GM18526 (cell line): ENCODE data around the gene MTFR1L.

Experiments
- POLR2A ChIP-seq: IDR thresholded peaks from 3 replicates; pipeline ENCODE4 v1.6.1; 2011; ENCODE audit not compliant: insufficient read length; ENCODE audit errors: extremely low read depth

The MTFR1L gene

DNA sequence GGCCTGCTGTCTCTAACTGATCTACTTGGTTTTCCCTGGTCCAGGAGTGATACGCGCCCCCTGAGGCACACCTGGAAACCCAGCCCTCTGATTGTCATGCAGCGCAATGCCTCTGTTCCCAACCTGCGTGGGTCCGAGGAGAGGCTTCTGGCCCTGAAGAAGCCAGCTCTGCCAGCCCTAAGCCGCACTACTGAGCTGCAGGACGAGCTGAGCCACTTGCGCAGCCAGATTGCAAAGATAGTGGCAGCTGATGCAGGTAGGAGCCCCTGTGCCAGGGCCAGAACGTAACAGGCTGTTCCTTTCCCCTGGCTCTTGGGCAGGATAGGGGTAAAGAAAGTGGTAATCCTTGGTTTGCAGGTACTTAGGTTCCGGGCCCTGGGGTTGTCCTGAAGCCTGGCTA, 6.8 kb downstream of the MTFR1L start:
- no peak for TF ChIP-seq POLR2A

DNA sequence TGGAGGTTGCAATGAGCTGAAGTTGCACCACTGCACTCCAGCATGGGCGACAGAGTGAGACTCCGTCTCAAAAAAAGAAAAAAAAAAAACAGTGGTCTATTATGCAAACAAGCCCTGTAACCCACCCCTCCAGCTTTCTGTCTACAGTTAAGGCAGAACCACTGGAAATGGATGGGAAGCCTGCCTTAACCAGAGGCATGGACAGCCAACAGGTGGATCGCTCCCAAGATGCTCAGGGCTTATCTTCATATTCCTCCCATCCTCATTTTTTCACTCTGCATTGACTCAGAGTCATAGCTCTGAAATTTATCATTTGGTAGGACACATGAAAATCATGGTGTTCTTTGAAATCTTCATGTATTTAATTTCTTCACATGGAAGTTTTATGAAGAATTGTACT, 8.7 kb downstream of the MTFR1L start:
- no peak for TF ChIP-seq POLR2A

DNA sequence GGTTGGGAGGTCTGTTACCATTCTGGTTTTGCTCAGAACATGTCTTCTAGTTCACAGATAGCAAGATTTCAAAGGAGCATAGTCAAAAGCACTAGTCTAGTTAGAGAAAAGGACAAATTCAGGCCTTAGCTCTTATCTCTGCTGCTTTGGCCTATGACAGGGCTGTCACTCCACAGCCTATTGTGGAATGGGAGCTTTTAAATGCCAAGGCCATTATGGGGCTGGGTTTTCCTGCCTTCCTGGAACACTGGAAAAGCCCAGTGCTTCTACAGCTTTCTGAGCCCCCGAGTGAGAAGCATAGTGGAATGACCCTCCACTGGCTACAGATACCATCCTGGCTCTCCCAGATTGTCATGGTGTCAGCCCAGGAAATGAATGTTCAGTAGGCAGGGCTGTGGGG, 9.3 kb downstream of the MTFR1L start:
- TF ChIP-seq POLR2A: no peak

DNA sequence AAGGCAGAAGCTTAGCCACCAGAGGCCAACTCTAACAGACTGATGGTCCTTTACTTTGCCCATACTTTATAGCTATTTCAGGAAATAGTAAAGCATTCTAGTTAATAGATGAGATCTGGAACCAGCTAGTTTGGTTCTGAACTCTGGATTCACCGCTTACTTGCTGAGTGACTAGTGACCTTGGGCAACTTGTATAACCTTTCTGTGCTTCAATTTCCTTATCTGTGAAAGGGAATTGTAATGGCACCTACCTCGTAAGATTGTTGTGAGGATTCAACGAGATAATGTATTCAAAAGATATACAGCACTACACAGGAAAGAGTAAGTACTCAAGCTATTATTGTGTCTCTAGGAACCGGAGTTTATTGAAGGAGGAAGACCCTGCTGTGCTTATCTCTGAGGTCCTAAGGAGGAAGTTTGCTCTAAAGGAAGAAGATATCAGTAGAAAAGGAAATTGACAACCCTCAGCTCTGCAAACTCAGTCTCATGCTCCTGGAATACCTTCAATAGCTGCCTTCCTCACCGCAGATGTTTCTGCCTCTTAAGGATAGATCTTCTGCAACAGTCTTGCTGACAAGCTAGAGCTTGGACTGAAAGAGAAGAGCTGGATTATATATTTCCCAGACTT, 11.9 kb downstream of the MTFR1L start:
- TF ChIP-seq POLR2A: no peak

DNA sequence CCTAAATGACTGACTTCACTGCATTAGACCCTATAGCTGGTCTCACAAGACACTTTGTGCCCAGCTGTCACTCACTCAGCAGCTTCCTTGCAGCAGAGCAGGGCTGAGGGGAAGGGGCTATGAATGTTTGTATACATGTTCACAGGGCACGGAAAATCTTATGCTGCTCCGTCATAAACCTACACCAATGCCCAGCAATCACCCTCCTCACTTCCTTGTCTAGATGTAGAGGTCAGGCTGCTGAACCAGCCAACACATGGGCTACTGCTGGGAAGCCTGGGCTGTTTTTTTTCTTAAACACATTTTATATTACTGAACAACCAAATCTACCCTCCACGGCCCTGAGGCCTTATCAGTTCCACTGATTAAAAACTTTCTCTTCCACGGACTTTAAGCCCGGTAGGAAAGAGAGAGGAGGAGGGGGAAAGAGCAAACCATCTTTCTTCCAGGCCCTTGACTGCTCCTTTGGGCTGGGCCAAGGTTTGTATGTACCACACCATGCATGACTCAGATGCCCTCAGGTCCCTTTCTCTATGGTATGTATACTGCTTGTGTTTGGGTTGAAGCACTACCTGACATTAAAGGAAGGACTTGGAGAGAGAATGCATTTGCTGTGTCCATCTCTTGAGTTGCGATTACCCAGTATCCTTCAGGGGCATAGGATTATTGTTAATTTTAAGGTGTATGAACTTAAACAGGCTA, 12.7 kb downstream of the MTFR1L start:
- TF ChIP-seq POLR2A: no peak

DNA sequence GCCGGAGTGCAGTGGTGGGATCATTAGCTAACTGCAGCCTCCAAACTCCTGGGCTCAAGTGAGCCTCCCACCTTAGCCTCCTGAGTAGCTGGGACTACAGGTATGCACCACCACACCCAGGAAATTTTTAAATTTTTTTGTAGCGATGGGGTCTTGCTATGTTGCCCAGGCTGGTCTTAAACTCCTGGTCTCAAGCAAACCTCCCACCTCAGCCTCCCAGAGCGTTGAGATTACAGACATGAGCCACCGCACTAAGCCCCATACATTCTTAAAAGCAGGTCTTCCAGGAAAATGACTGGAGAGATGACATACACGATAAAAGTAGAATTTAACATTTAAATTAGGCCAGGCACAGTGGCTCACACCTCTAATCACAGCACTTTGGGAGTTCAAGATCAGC, 13.4 kb downstream of the MTFR1L start:
- TF ChIP-seq POLR2A: no peak

DNA sequence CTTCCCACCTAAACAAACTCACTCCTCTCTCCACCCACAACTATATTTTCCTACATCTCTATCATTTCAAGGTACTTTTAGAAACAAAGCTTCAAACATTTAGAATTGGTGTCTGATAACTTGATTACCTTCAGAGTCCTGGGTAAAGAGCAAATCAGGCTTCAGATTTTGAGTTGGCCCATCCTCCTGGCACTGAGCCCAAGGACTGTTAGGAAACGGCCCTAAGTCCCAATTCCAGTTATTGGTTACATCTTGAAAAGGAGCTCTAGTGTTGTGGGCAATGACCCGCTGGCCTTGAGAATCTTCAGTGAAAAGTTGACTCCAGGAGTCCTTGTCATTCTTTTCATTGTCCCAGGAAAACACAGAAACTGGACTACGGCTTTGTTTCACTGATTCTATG, 15.1 kb downstream of the MTFR1L start:
- no peak for TF ChIP-seq POLR2A

DNA sequence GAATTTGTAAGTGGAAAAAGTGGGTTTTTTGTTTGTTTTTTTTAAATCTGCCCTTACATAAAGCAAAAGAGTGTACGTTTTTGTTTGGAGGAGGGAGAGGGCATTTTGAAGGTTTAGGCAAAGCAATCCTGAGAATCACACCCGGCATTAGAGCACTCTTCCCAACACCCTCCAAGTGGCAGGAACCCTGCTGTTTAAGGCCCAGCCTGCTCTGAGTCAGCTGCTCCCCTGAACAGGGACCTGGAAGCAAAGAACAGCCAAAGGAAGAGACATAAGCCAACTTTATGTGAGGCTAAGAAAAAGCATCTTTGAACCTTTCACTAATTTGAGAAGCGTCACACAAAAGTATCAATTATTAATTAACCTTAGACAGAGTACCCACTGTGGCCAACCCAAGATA, 16.9 kb downstream of the MTFR1L start:
- TF ChIP-seq POLR2A: no peak

DNA sequence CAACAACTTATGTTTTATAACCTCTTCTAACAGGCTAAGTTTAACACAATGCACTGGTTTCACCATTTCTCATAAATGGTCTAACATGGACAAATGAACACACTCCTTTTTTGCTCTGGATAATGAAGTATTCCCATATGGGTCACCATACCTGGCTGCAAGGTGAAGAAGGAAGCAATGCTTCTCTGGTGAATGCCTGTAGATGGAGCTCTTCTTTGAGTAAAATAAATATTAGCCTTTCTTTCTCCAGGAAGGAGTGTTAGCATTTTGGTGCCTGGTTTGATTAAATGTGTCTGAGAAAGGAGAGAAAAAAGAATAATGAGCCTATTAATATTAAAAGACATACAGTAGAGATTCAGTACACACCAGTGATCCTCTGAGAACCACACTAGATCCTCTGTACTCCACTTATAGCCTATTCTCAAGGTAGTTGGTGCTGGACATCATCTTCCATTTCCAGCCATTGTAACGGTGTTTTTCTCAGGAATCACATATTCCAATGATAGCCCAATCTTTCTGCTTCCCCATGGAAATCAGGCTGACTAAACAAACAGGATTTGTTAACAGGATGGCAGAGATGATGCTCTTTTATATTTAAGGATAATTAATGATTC, 17.6 kb downstream of the MTFR1L start:
- no peak for TF ChIP-seq POLR2A

DNA sequence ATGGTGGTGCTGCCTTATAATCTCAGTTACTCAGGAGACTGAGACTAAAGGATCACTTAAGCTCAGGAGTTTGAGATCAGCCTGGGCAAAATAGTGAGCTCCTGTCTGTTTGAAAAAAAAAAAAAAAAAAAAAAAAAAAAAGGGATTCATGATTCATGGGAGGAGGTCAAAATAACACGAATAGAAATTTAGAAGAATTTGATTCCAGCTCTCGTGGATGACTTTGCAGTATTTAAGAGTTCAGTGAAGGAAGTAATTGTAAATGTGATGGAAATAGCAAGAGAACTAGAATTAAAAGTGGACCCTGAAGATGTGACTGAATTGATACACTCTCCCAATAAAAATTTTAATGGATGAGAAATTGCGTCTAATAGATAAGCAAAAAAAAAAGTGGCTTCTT, 23.7 kb downstream of the MTFR1L start:
- TF ChIP-seq POLR2A: no peak

DNA sequence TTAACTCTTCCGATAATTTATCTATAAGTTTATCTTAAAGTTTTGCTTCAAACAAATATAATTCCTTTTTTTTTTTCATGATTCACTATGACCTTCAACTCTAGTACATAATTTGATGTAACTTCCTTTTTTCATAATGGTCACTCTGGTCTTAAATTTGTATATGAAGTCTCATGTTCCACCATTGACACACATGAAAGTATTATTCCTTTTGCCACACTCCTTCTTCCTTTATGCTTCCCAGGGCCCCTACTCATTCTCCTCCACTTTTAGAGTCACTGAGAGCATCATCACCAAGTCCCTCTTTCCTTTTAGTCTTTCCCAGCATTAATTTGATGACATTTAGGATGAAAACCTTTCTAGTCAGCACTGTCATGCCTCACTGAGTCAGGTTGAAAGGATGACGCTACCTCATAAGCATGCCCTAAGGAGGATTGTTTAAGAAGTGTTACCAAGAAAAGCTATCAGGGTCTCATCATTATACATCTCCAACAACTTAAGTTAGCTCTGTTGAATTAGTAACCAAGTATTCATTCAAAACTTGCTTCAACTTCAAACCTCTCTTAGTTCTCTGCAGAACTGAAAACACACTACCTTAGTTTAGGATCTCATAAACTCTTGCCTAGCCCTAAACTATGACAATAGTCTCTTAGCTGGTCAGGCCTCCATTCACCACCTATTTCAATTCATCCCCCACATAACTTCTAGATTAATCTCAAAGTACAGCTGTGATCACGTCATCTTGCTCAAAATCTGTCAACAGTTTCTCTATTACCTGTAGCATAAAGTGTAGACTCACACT, 25.0 kb downstream of the MTFR1L start:
- TF ChIP-seq POLR2A: no peak

DNA sequence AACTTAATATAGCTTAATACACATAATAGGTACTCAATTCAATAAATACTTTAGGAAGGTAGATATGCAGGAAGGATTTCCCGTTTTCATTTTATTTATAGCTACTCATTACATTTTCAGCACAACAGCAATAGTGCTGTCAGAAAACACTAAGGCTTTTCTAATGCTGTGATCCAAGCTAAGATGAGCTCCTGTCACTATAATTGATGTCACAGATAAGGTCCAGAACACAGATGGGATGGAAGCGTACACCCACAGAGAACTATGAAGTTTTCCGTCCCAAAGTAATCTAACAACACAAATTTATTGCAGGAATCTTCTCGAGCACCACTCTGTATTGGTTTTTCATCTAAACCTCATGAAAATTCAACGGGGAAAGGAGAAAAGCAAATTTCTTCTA, 25.9 kb downstream of the MTFR1L start:
- TF ChIP-seq POLR2A: no peak

DNA sequence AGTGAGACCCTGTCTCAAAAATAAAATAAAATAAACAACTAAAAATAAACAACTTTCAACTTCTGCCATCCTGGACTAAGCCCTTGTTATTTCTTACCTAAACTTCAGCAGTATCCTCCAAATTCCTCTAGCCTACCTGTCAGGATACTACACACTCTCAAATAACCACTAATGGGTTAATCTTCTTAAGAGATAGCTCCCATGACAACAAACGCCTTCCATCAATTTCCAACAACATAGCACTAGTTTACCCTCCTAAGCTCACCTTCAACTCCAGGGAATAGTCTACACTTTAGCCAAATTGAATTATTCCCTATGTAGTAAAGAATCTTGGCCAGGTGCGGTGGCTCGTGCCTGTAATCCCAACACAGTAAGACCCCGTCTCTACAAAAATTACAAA, 28.2 kb downstream of the MTFR1L start:
- no peak for TF ChIP-seq POLR2A

DNA sequence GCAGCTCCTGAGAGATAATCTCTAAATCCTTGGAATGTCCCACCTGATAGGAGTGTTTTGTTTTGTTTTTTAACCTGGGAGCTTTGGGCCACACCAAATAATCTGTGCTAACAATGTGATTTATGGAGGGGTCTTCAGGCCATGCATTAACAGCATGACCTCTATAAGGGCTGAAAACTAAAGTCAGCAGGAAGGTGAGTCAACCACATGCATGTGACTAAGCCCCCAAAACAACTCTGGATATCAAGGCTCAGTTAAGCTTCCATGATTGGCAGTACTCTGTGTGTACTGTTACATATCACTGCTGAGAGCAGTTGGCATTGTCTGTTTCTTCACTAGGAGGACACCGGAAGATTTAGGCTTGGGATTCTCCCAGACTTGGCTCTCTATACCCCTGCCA, 28.8 kb downstream of the MTFR1L start:
- no peak for TF ChIP-seq POLR2A

DNA sequence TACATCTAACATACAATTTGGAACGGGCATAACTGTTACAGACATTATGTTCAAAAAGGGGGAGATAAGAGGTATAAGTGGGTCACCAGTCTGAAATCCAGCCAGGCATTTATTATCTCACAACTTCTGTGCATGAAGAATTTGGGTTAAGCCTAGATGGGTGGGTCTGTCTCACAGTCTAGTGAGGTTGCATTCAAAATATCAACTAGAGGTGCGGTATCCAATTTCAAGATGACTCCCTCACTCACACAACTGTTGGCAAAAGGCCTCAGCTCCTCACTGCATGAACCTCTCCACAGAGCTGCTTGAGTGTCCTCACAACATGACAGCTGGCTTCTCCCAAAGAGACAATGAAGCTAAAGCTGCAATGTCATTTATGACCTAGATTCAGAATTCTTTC, 34.8 kb downstream of the MTFR1L start:
- TF ChIP-seq POLR2A: no peak

DNA sequence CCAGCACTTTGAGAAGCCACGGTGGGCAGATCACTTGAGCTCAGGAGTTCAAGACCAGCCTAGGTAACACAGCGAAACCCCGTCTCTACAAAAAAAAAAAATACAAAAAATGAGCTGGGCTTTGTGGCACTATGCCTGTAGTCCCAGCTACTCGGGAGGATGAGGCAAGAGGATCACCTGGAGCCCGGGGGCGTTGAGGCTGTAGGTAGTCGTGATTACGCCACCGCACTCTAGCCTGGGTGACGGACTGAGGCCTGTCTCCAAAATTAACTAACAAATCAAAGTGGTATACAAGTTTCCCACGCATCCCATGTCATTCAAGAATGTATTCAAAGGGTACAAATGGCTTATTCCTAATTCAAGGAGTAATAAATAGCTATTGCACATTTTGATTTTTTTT, 37.1 kb downstream of the MTFR1L start:
- TF ChIP-seq POLR2A: no peak
